H1 (cell line): ENCODE results near the gene CAMK2A. TPM values are rescaled to one million over a fixed set of nuclear protein-coding genes. Genes with fewer than 3 reads are reported as not detected.

Experiments
- NANOG ChIP-seq: IDR thresholded peaks from 2 replicates; pipeline ENCODE4 v1.6.1; 2011; ENCODE audit warnings: low read length, low read depth, mild to moderate bottlenecking, inconsistent platforms; ENCODE audit not compliant: insufficient read depth, poor library complexity, severe bottlenecking
- RBBP5 ChIP-seq: IDR thresholded peaks from 2 replicates; pipeline ENCODE4 v1.7.1; 2012; ENCODE audit warnings: low read depth, mild to moderate bottlenecking, inconsistent platforms, low read length, moderate library complexity, borderline replicate concordance
- SP4 ChIP-seq: IDR thresholded peaks from 2 replicates; pipeline ENCODE4 v1.6.1; 2012; ENCODE audit warnings: low read length, inconsistent platforms
- TEAD4 ChIP-seq: IDR thresholded peaks from 2 replicates; pipeline ENCODE4 v1.6.1; 2012; ENCODE audit warnings: low read depth, low read length, inconsistent platforms, mixed read lengths
- polyA plus RNA-seq, 7 experiments: library from polyadenylated mRNA; depleted of rRNA in 3 of 7; stranded (reverse) in 5 of 7; unstranded in 2 of 7; fragments of >200 nt in 5 of 7; fragments of 200-250 nt in 2 of 7; gene quantifications; 1 replicate in 5 of 7; 2 replicates in 1 of 7; 4 replicates in 1 of 7; pipeline versions ENCODE4 v1.2.1 to v1.2.3, GENCODE V29; 2011 to 2013; ENCODE audit warnings: missing spikeins in 2 of 7, mixed read lengths in 2 of 7
- total RNA-seq: library from RNA; stranded (reverse); fragmentation: NEBNext Ultra II Directional; extraction: Animal tissue kit (Norgen Biotek cat#: 25700); gene quantifications from 2 replicates; pipeline ENCODE4 v1.2.1, GENCODE V29; 2021

Gene CAMK2A
- total and polyA plus RNA-seq, 2 of the 8 experiments (the other 6 are each of a cell fraction or from before 2014, with no cell fraction given), result 0.20 to 0.28 TPM

DNA sequence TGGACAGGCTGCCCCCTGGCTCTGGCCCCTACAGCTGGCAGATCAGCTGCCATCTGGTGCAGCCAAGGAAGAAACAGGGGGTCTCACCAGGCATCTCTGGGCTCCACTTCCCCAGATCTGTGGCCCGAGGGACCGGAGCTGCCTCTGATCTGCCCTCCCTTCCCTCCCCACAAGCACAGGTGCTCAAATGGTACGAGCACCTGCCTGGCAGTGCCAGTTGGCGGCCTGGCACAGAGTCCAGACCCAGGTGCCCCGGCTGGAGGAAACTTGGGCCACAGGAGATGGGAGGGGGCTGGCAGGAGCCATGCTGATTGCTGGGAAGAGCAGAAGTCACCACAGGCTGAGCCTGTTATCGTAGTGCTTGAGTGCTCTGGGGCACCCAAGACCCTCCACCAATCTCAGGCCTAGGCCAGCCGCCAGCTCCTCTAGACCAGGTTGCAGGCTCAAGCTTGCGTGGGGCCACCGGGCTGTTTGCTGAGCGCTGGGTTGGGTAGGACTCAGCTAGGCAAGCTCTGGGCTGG lies 5.0 kb upstream of the CAMK2A start (continued):
- TF ChIP-seq SP4, result no peak
- no peak for TF ChIP-seq RBBP5
- no peak for TF ChIP-seq TEAD4
- TF ChIP-seq NANOG, result no peak
